ENCODE measurements around the gene B3GLCT. TPM values are rescaled to one million over a fixed set of nuclear protein-coding genes. Genes with fewer than 3 reads are reported as not detected.

B3GLCT gene
- total RNA-seq, 1 experiment from 2014 or later, result 22.3 TPM

- H3K27ac ChIP-seq, result no peak overlapping the region
- no peak overlapping the region for H3K4me3 ChIP-seq
- H3K4me1 ChIP-seq (replicated peaks), result no peaks in the 10 kb centered on the region
- DNase-seq (ENCODE audit: low read depth in 1 of 2, low spot score in 2 of 2), result no peak
- H3K36me3 ChIP-seq, result no peaks in the 10 kb centered on the region
- H3K27me3 ChIP-seq (replicated peaks), result no peaks in the 10 kb centered on the region
- no peaks in the 10 kb centered on the region for H3K9me3 ChIP-seq (replicated peaks)
Measured at GRCh38 chr13:31286930-31287329, 87.2 kb downstream of the B3GLCT start.

GRCh38 chr13:31301119-31301518, 101.3 kb downstream of the B3GLCT start:
- H3K4me1 ChIP-seq (replicated peaks), result no peaks in the 10 kb centered on the region
- no peaks in the 10 kb centered on the region for H3K36me3 ChIP-seq
- no peak for DNase-seq (ENCODE audit: low read depth in 1 of 2, low spot score in 2 of 2)
- H3K4me3 ChIP-seq, result no peak overlapping the region
- no peaks in the 10 kb centered on the region for H3K27me3 ChIP-seq (replicated peaks)
- no peak overlapping the region for H3K27ac ChIP-seq
- no peaks in the 10 kb centered on the region for H3K9me3 ChIP-seq (replicated peaks)

GRCh38 chr13:31310356-31310755, 110.6 kb downstream of the B3GLCT start:
- H3K4me3 ChIP-seq, result no peak overlapping the region
- H3K27ac ChIP-seq, result no peak overlapping the region
- H3K9me3 ChIP-seq (replicated peaks), result 0 out of 2 replicates have a peak, but pooled peaks cover 4% of the 10 kb centered on the region
- no peaks in the 10 kb centered on the region for H3K4me1 ChIP-seq (replicated peaks)
- no peaks in the 10 kb centered on the region for H3K27me3 ChIP-seq (replicated peaks)
- DNase-seq (ENCODE audit: low read depth in 1 of 2, low spot score in 2 of 2), result no peak
- no peaks in the 10 kb centered on the region for H3K36me3 ChIP-seq

- H3K4me3 ChIP-seq, result no peak overlapping the region
- DNase-seq (ENCODE audit: low read depth in 1 of 2, low spot score in 2 of 2), result no peak
- no peaks in the 10 kb centered on the region for H3K27me3 ChIP-seq (replicated peaks)
- H3K4me1 ChIP-seq (replicated peaks), result no peaks in the 10 kb centered on the region
- no peaks in the 10 kb centered on the region for H3K36me3 ChIP-seq
- 0 out of 2 replicates have a peak, but pooled peaks cover 4% of the 10 kb centered on the region for H3K9me3 ChIP-seq (replicated peaks)
- no peak overlapping the region for H3K27ac ChIP-seq
Measured at GRCh38 chr13:31310786-31311185, 111.0 kb downstream of the B3GLCT start.

GRCh38 chr13:31311921-31312320, 112.1 kb downstream of the B3GLCT start:
- Histone ChIP-seq H3K27ac (no peak overlapping the region), H3K4me3 (no peak overlapping the region), H3K36me3 (no peaks in the 10 kb centered on the region), H3K9me3 (replicated peaks) (0 out of 2 replicates have a peak, but pooled peaks cover 4% of the 10 kb centered on the region), H3K27me3 (replicated peaks) (no peaks in the 10 kb centered on the region), H3K4me1 (replicated peaks) (no peaks in the 10 kb centered on the region)
- DNase-seq (ENCODE audit: low read depth in 1 of 2, low spot score in 2 of 2), result no peak

- no peaks in the 10 kb centered on the region for H3K27me3 ChIP-seq (replicated peaks)
- no peaks in the 10 kb centered on the region for H3K4me1 ChIP-seq (replicated peaks)
- no peak for DNase-seq (ENCODE audit: low read depth in 1 of 2, low spot score in 2 of 2)
- no peak overlapping the region for H3K4me3 ChIP-seq
- no peaks in the 10 kb centered on the region for H3K36me3 ChIP-seq
- 0 out of 2 replicates have a peak, but pooled peaks cover 4% of the 10 kb centered on the region for H3K9me3 ChIP-seq (replicated peaks)
- H3K27ac ChIP-seq, result no peak overlapping the region
Measured at GRCh38 chr13:31314961-31315360, 115.2 kb downstream of the B3GLCT start.

- H3K4me3 ChIP-seq, result no peak overlapping the region
- no peaks in the 10 kb centered on the region for H3K27me3 ChIP-seq (replicated peaks)
- H3K27ac ChIP-seq, result no peak overlapping the region
- H3K36me3 ChIP-seq, result no peaks in the 10 kb centered on the region; the same call in 1 of the 2 replicates
- H3K4me1 ChIP-seq (replicated peaks), result no peaks in the 10 kb centered on the region
- no peaks in the 10 kb centered on the region for H3K9me3 ChIP-seq (replicated peaks)
- no peak for DNase-seq (ENCODE audit: low read depth in 1 of 2, low spot score in 2 of 2)
Measured at GRCh38 chr13:31320946-31321345, 121.2 kb downstream of the B3GLCT start.

- no peak overlapping the region for H3K4me3 ChIP-seq
- DNase-seq (ENCODE audit: low read depth in 1 of 2, low spot score in 2 of 2), result no peak
- H3K36me3 ChIP-seq, result no peaks in the 10 kb centered on the region; the same call in 1 of the 2 replicates
- no peaks in the 10 kb centered on the region for H3K4me1 ChIP-seq (replicated peaks)
- no peak overlapping the region for H3K27ac ChIP-seq
- H3K27me3 ChIP-seq (replicated peaks), result no peaks in the 10 kb centered on the region
- H3K9me3 ChIP-seq (replicated peaks), result no peaks in the 10 kb centered on the region
Measured at GRCh38 chr13:31321457-31321856, 121.7 kb downstream of the B3GLCT start.

GRCh38 chr13:31322026-31322425, 122.3 kb downstream of the B3GLCT start:
- Histone ChIP-seq H3K9me3 (replicated peaks) (no peaks in the 10 kb centered on the region), H3K27me3 (replicated peaks) (no peaks in the 10 kb centered on the region), H3K36me3 (no peaks in the 10 kb centered on the region; the same call in 1 of the 2 replicates), H3K27ac (no peak overlapping the region), H3K4me3 (no peak overlapping the region), H3K4me1 (replicated peaks) (no peaks in the 10 kb centered on the region)
- DNase-seq (ENCODE audit: low read depth in 1 of 2, low spot score in 2 of 2), result no peak

- Histone ChIP-seq H3K9me3 (replicated peaks) (no peaks in the 10 kb centered on the region), H3K27me3 (replicated peaks) (no peaks in the 10 kb centered on the region)
- DNase-seq (ENCODE audit: low read depth in 1 of 2, low spot score in 2 of 2), result no peak
Measured at GRCh38 chr13:31322702-31323405, 123.1 kb downstream of the B3GLCT start.

GRCh38 chr13:31327182-31327860, 127.5 kb downstream of the B3GLCT start:
- H3K9me3 ChIP-seq (replicated peaks), result no peaks in the 10 kb centered on the region
- no peaks in the 10 kb centered on the region; the same call in 1 of the 2 replicates for H3K36me3 ChIP-seq
- H3K4me3 ChIP-seq, result no peak overlapping the region

More at GRCh38 chr13:31322702-31323405, 123.1 kb downstream of the B3GLCT start:
- H3K27ac ChIP-seq, result no peak overlapping the region
- no peaks in the 10 kb centered on the region for H3K4me1 ChIP-seq (replicated peaks)
- H3K4me3 ChIP-seq, result no peak overlapping the region
- H3K36me3 ChIP-seq, result no peaks in the 10 kb centered on the region; the same call in 1 of the 2 replicates

GRCh38 chr13:31328549-31329235, 128.9 kb downstream of the B3GLCT start:
- DNase-seq (ENCODE audit: low read depth in 1 of 2, low spot score in 2 of 2), result no peak
- H3K9me3 ChIP-seq (replicated peaks), result no peaks in the 10 kb centered on the region
- no peak overlapping the region for H3K4me3 ChIP-seq
- no peaks in the 10 kb centered on the region; the same call in 1 of the 2 replicates for H3K36me3 ChIP-seq
- H3K27ac ChIP-seq, result no peak overlapping the region
- H3K4me1 ChIP-seq (replicated peaks), result no peaks in the 10 kb centered on the region
- H3K27me3 ChIP-seq (replicated peaks), result no peaks in the 10 kb centered on the region

More at GRCh38 chr13:31327182-31327860, 127.5 kb downstream of the B3GLCT start:
- Histone ChIP-seq H3K27me3 (replicated peaks) (no peaks in the 10 kb centered on the region), H3K27ac (no peak overlapping the region), H3K4me1 (replicated peaks) (no peaks in the 10 kb centered on the region)
- DNase-seq (ENCODE audit: low read depth in 1 of 2, low spot score in 2 of 2), result no peak

GRCh38 chr13:31330236-31330635, 130.5 kb downstream of the B3GLCT start:
- Histone ChIP-seq H3K4me1 (replicated peaks) (no peaks in the 10 kb centered on the region), H3K27me3 (replicated peaks) (no peaks in the 10 kb centered on the region), H3K4me3 (no peak overlapping the region), H3K27ac (no peak overlapping the region), H3K9me3 (replicated peaks) (no peaks in the 10 kb centered on the region), H3K36me3 (no peaks in the 10 kb centered on the region)
- no peak for DNase-seq (ENCODE audit: low read depth in 1 of 2, low spot score in 2 of 2)

- no peak for DNase-seq (ENCODE audit: low read depth in 1 of 2, low spot score in 2 of 2)
- Histone ChIP-seq H3K4me1 (replicated peaks) (no peaks in the 10 kb centered on the region), H3K27me3 (replicated peaks) (no peaks in the 10 kb centered on the region), H3K4me3 (no peak overlapping the region), H3K36me3 (no peaks in the 10 kb centered on the region), H3K9me3 (replicated peaks) (no peaks in the 10 kb centered on the region), H3K27ac (no peak overlapping the region)
Measured at GRCh38 chr13:31331068-31331467, 131.3 kb downstream of the B3GLCT start.
